Measurements from ENCODE around the gene VEGFB. TPM values are rescaled to one million over a fixed set of nuclear protein-coding genes. Genes with fewer than 3 reads are reported as not detected.
"Not testable (repeated sequence)": the region's sequence is repeated elsewhere in the genome, so short reads cannot be mapped to it uniquely, and the experiment has no call there.

Gene VEGFB
- total RNA-seq, 1 donor from 2014 or later, result 276 TPM

DNA sequence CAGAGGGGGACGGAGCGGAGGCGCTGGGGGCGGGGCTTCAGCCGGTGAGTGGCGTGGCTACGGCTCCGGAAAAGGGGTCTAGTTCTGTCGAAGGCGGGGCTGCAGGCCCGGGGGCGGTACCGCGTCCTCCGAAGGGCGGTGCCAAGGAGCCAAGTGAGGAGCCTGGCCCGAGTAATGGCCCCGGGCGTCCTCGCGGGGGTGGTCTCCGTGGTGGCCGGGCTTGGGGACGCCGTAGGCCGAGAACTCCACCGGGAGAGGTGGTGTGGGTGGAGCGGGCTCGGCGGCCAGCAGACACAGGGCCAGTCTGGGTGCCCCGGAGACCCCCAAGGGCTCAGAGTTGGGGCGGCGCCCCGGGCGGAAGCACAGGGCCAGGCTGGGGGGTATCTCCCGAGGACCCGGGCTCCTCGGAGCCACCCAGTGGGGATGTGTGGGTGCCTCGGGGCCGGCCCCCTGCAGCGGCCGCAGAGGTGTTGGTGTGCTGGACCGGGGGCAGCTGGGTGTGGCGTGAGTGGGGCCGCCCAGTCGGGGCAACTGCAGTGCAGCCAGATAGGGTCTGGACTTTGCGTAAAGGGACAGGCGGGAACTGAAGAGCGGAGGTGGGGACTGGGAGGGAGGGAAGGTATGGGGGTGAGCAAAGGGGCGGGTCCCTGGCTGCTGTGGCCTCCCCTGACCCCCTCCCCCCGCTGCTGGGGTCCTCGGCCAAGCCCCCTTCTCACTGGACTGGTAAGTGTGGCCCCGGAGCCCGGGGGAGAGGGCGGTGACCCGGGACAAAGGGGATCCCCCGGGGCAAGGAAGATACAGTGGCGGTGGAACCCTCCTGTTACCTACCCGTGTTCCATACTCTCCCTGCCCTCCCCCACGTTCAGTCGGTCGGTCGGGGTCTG is 7.3 kb downstream of the VEGFB start:
- ATAC-seq (ENCODE audit: poor library complexity), result peak; percentile 3
- intact Hi-C loops (cut with DNase I), result no loop called here
- DNase-seq, result peak; percentile 67

DNA sequence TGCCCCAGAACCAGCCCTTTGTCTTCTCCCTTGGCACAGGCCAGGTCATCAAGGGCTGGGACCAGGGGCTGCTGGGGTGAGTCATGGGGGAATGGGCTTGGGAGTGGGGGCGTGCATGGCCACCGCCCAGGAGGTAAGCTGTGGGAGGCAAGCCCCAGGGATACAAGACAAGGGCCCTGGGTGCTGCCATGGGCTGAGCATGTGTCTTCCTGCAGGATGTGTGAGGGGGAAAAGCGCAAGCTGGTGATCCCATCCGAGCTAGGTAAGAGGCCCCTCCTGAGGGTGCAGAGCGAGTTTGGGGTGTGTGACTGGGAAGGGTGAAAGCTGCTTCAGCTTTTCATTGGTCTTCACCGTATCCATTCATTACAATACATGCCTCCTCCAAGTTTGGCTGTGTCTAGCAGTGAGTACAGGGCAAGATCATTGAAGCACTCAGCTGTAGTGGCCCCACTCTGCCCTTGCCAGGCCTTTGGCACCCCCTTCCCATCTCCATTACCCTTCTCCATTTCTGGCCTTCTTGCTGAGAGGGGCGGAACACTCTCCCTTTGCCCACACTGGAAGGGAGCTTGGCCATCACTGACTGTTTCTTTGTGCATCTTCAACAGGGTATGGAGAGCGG is 9.0 kb downstream of the VEGFB start:
- DNase-seq, result no peak
- intact Hi-C loops (cut with DNase I), result no loop called here
- no peak for ATAC-seq (ENCODE audit: poor library complexity)

DNA sequence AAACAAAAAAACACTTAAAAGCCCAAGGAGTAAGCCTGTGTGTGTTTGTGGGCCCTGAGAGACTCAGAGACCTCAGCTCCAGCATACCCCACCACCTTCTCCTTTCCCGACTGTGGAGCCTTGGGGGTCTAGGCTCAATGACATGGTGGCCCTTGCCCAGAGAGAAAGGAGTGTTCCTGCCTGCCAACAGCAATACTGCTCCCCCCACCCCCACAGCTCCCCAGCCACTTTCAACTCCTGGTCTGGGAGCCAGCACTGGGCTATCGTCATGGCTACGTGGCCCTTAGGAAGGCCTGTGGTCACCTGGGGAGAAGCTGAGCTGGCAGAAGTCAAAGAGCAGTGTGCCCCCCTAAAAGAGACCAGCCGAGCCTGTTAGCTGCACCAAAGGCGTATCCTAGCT is 9.7 kb downstream of the VEGFB start:
- intact Hi-C loops (cut with DNase I), result no loop called here
- DNase-seq (no peak), ATAC-seq (ENCODE audit: poor library complexity) (no peak)

DNA sequence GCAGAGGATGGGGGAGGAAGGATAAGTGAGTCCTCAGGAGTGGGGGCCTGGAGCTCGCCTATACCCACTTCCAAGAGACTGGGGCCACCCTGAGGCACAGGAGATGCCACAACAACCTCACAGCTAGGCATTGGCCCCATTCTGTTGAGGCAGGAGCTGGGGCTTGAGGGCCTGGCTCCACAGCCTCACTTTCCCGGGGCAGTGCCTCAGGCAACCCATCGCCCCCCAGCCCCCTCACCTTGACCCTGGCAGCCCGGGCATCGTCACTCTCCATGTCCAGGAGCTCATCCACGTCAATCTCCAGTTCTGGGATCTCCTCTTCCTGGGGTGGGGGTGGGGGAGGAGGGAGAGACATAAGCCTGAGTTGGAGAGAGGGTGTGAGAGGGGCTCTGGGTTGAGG is 10.6 kb downstream of the VEGFB start:
- intact Hi-C loops (cut with DNase I), result no loop called here
- ATAC-seq (ENCODE audit: poor library complexity) (no peak), DNase-seq (no peak)

DNA sequence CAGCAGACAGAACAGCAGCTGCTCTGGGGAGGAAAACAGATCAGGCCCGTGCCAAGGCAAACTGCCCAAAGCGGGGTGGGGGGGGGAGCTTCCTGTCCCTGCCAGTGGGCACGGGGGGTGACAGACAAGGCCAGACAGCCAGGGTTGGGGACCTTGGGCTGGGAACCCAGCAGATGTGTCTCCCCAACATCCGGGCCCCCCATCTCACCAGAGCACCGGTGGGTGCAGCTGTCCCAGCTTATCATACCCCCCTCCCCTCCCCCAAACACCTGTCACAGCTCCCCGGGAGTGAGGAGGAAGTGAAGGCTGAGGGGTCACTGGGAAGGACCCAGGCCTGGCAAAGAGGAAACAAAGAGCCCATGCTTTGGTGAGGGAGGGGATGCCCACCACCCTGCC is 11.0 kb downstream of the VEGFB start:
- intact Hi-C loops (cut with DNase I), result no loop called here
- no peak for DNase-seq
- no peak for ATAC-seq (ENCODE audit: poor library complexity)

DNA sequence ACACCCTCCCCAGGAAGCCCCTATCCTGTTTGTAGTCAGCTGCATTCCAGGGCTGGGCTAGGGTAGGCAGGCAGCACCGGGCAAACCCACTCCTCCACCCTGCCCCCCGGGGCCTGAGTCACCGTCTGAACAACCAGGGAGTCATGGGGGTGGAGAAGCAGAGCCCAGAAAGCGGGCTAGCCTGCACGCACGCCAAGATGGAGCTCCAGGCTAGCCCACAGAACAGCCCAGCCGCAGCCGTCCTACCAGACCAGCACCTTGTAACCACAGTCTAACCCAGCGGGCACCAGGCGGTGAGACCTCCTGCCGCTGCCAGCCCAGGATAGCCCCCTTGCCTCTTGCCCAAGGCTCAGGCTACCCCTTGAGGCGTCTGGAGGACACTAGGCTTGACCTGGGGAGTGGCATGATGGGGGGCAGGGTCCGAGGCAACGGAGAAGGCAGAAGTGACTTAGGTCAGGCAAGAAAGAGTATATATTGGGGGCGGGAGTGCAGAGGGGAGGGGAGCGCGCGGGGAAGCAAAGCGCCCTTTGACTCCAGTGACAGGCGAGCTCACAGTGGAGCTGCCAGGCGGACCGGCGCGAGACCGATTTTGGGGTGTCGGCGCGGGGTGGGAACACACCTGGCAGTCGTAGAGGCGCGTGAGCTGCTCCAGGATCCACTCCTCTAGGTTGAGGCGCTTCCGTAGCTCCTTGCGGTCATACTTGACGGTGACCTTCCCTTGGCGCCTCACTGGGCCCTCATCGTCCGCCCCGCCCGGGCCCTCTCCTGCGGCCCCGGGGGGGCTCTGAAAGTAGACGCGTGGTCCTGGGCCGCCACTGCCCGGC is 11.6 kb downstream of the VEGFB start:
- intact Hi-C loops (cut with DNase I), result no loop called here
- DNase-seq (peak; percentile 80), ATAC-seq (ENCODE audit: poor library complexity) (no peak)

- intact Hi-C loops (cut with DNase I); DNase-seq; ATAC-seq (ENCODE audit: poor library complexity): not testable (repeated sequence)
These were observed 12.2 kb downstream of the VEGFB start for GRCh38 chr11:64246621-64246870.

GRCh38 chr11:64246871-64247728 is 12.7 kb downstream of the VEGFB start, which contains the start of gene PPP1R14B:
PPP1R14B (minus strand) TSS chr11:64246943; CDS start chr11:64246673, 270 bp downstream.
- intact Hi-C loops (cut with DNase I), result no loop called here
- DNase-seq, result peak; percentile 94
- ATAC-seq (ENCODE audit: poor library complexity), result peak; percentile 80

GRCh38 chr11:64247729-64248531 is 13.5 kb downstream of the VEGFB start:
- ATAC-seq (ENCODE audit: poor library complexity) (peak; percentile 2), DNase-seq (no peak)
- intact Hi-C loops (cut with DNase I), result no loop called here

DNA sequence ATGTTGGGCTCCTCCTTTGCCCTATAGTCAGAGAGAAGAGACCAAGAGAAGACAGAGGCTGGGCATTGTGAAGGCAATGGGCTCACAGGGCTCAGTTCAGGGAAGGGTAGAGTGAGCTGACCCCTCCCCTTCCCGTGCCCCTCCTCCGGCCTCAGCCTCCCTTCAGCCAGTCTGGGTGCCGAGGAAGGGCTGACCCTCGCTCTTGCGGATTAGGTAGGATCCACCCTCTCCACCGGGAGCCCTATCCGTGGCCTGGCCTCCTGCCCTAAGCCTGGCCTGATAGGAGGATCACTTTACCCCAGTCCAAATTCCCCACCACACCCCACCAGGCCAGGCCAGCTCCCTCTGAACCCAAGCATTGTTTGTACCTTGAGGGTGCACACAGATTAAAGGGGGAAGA is 14.2 kb downstream of the VEGFB start:
- ATAC-seq (ENCODE audit: poor library complexity) (no peak), DNase-seq (no peak)
- intact Hi-C loops (cut with DNase I), result no loop called here

DNA sequence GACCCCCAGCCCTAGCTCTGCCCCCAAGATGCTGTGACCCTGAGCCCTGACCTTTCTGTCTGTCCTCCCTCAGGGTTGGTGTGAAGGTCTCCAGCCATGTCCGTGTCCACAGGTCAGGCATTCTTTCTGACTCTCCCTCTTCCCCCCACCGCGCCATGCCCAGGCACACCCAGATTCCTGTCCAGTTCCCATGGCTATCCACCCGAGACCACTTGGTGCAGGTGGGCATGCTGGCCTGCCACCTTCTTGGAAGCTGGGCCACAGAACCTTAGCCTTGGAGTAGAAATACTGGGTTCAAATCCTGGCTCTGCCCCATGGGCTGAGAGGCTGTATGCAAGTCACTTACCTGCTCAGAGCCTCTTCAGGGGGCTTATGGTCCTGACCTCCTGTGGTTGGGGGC is 14.7 kb downstream of the VEGFB start:
- DNase-seq, result no peak
- no peak for ATAC-seq (ENCODE audit: poor library complexity)
- intact Hi-C loops (cut with DNase I), result no loop called here

GRCh38 chr11:64249563-64250414 is 15.4 kb downstream of the VEGFB start:
- intact Hi-C loops (cut with DNase I), result no loop called here
- ATAC-seq (ENCODE audit: poor library complexity), result no peak

GRCh38 chr11:64250415-64251015 is 16.1 kb downstream of the VEGFB start:
- ATAC-seq (ENCODE audit: poor library complexity), result no peak
- DNase-seq, result no peak
- intact Hi-C loops (cut with DNase I), result no loop called here

More at GRCh38 chr11:64249563-64250414, 15.4 kb downstream of the VEGFB start:
- no peak for DNase-seq

DNA sequence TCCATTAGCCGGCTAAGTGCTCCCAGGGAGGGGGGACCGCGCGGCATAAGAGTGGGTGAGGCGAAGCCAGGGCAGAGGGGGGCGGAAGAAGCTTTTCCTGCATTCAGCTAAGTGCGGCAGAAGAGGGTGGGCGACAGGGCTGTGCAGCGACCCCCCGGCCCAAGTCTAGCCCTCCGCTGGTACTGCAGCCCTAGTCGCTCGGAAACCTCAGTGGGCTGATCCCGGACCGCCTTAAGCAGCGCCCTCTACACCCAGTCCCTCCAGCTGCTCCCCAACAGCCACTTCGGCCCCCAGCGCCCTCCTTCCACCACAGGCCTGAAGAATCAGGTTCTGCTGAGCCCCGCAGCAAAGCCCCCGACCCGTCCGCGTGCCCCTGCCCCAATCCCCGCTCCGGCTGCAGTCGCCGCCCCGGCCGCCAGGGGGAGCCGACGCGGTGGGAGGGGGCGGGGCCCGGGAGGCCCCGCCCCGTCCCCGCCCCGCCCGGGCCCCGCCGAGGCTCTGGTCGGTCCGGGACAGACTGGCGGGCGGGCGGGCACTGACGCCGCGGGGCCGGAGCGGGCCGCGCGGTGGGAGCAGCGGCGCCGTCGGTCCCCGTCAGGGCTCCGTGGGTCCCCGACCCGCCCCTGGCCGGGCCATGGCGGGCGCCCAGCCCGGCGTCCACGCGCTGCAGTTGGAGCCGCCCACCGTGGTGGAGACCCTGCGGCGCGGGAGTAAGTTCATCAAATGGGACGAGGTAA is 16.8 kb downstream of the VEGFB start, which contains the start of gene PLCB3:
Gene PLCB3, plus strand, starts transcription at position 515 of the 737 bp plus-strand sequence. Its CDS starts 120 bp downstream, at position 635.
- ATAC-seq (ENCODE audit: poor library complexity) (peak; percentile 65), DNase-seq (peak; percentile 73)
- intact Hi-C loops (cut with DNase I), result no loop called here

DNA sequence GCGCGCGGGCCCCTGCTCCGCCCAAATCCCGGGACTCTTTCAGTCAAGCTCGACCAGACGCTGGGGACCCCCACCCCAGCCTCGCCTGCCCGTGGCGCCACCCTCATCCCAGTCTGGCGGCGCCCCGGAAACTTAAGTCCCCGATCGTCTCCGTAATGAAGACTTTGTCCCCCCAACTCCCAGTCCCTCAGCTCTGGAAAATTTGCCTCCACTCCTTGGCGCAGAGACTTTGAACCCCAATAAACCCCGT is 17.3 kb downstream of the VEGFB start:
- DNase-seq, result no peak
- intact Hi-C loops (cut with DNase I), result no loop called here
- no peak for ATAC-seq (ENCODE audit: poor library complexity)
